HG02763 (cell line): ENCODE results near the gene B3GNT2.
"Not testable (repeated sequence)": the region's sequence is repeated elsewhere in the genome, so short reads cannot be mapped to it uniquely, and the experiment has no call there.

ENCODE experiments used
- ATAC-seq: cut with Tn5 transposase; IDR thresholded peaks from one replicate; pipeline ENCODE4 v1.9.1; 2021; ENCODE audit warnings: mild to moderate bottlenecking, moderate library complexity; ENCODE audit not compliant: unreplicated experiment

The B3GNT2 gene

GRCh38 chr2:62195421-62196277 lies at the start of gene B3GNT2:
Gene B3GNT2, plus strand, starts transcription at chr2:62196115. Its CDS starts 26,106 bp downstream, at chr2:62222221.
- ATAC-seq, result peak; percentile 45

- not testable (repeated sequence) for ATAC-seq
Observed at GRCh38 chr2:62146790-62147189, 49.1 kb upstream of the B3GNT2 start.

- no peak for ATAC-seq
Observed at GRCh38 chr2:62147610-62148301, 48.2 kb upstream of the B3GNT2 start.

GRCh38 chr2:62149708-62150107 lies 46.2 kb upstream of the B3GNT2 start:
- no peak for ATAC-seq

GRCh38 chr2:62150597-62151305 lies 45.2 kb upstream of the B3GNT2 start:
- ATAC-seq, result no peak

- ATAC-seq, result no peak
Observed at GRCh38 chr2:62151306-62151638, 44.6 kb upstream of the B3GNT2 start.

GRCh38 chr2:62152000-62152399 lies 43.9 kb upstream of the B3GNT2 start:
- no peak for ATAC-seq

- no peak for ATAC-seq
Observed at GRCh38 chr2:62156861-62157496, 38.9 kb upstream of the B3GNT2 start.

- no peak for ATAC-seq
Observed at GRCh38 chr2:62158444-62159121, 37.3 kb upstream of the B3GNT2 start.

GRCh38 chr2:62160691-62161090 lies 35.2 kb upstream of the B3GNT2 start:
- ATAC-seq, result not testable (repeated sequence)

GRCh38 chr2:62163106-62163831 lies 32.6 kb upstream of the B3GNT2 start:
- ATAC-seq, result no peak

- ATAC-seq, result no peak
Observed at GRCh38 chr2:62163834-62164233, 32.1 kb upstream of the B3GNT2 start.

- ATAC-seq, result no peak
Observed at GRCh38 chr2:62175728-62176127, 20.2 kb upstream of the B3GNT2 start.

GRCh38 chr2:62176801-62177200 lies 19.1 kb upstream of the B3GNT2 start:
- ATAC-seq, result no peak

- no peak for ATAC-seq
Observed at GRCh38 chr2:62177392-62178049, 18.4 kb upstream of the B3GNT2 start.

- no peak for ATAC-seq
Observed at GRCh38 chr2:62178741-62179271, 17.1 kb upstream of the B3GNT2 start.

GRCh38 chr2:62180975-62181374 lies 14.9 kb upstream of the B3GNT2 start:
- no peak for ATAC-seq

- no peak for ATAC-seq
Observed at GRCh38 chr2:62181843-62182242, 14.1 kb upstream of the B3GNT2 start.
